Measurements from ENCODE around the gene GRAMD2B. TPM values are rescaled to one million over a fixed set of nuclear protein-coding genes. Genes with fewer than 3 reads are reported as not detected.

The GRAMD2B gene
- total RNA-seq, 1 experiment from 2014 or later: 6.7 TPM

DNA sequence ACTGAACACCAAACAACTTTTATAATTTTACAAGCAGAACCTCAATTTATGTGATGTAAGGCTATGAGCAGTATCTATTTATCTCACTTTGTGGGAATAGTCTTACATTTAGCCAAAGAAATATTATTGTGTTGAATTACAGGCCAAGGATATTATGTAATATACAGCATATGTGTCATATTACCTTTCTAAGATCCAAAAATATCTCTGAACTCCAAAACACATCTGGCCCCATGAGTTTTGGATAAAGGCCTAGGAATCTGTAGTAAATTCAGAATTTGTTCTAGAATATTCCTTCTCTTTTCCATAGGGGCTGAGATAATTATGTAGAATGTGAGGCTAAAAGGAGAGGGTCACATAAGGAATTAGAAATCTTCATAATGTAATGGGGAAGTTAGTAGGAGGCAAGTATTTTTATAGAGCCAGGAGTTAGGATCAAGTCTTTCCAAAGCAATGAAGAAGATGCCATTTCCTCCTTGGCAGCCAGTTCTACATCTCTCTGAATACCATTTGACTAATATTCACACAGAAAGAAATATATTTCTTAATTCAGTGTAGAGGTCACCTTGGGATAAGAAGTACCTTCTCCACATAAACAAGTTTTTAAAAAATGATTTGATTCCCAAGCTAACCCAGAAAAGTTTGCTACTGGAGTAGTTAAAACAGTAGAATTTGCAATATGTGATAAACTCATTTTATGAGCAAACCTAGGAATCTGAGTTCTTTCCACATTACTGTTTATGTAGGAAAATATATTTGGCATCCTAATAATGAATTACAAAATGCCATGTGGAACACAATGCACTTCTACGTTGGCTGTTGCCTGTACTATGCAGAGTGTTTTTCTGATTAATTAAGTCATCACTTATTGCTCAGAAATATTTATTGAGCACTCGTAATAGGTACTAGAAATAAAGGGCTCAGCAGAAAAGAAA is 20.3 kb upstream of the GRAMD2B start:
- H3K27ac Mint-ChIP-seq: no peak overlapping the region

More for the DNA sequence above, 20.3 kb upstream of the GRAMD2B start:
- Histone ChIP-seq H4K8ac (replicated peaks; ENCODE audit: insufficient read length, low read depth, low read length) (no peak overlapping the region), H2BK5ac (ENCODE audit: insufficient read length, low read length) (no peak overlapping the region), H3K27ac (ENCODE audit: insufficient read length, low read depth, low read length) (no peak overlapping the region), H2AK5ac (ENCODE audit: insufficient read length, low read length) (no peak overlapping the region), H3K4me2 (ENCODE audit: insufficient read depth, insufficient read length, low read length) (no peak overlapping the region), H2BK20ac (ENCODE audit: low read depth, low read length, poor library complexity, severe bottlenecking) (no peak overlapping the region), H3K23ac (ENCODE audit: insufficient read length, low read depth, low read length) (no peak overlapping the region), H3K4me1 (ENCODE audit: insufficient read depth, low read length) (no peaks in the 10 kb centered on the region; the same call in 1 of the 2 replicates), H2AFZ (ENCODE audit: low read length) (no peak overlapping the region), H3K79me2 (ENCODE audit: insufficient read depth, low read length) (no peaks in the 10 kb centered on the region), H3K9ac (ENCODE audit: extremely low read depth, insufficient read length, low read length) (no peak overlapping the region), H4K20me1 (ENCODE audit: control insufficient read depth, insufficient read depth, insufficient read length) (no peaks in the 10 kb centered on the region), H2BK15ac (ENCODE audit: low read depth, low read length) (no peak overlapping the region), H3K4ac (ENCODE audit: low read depth, low read length) (no peak overlapping the region), H3K23me2 (ENCODE audit: insufficient read length, low read depth, low read length, poor library complexity, severe bottlenecking) (no peaks in the 10 kb centered on the region), H2BK12ac (ENCODE audit: insufficient read length, low read depth, low read length) (no peak overlapping the region), H4K91ac (ENCODE audit: insufficient read length, low read depth, low read length) (no peak overlapping the region), H3K18ac (ENCODE audit: insufficient read length, low read depth, low read length) (no peak overlapping the region), H3K56ac (ENCODE audit: insufficient read length, low read depth, low read length) (no peak overlapping the region), H3T11ph (ENCODE audit: low read length) (no peak overlapping the region), H3K9me3 (ENCODE audit: control insufficient read depth, low read depth, low read length) (no peaks in the 10 kb centered on the region), H4K5ac (ENCODE audit: insufficient read length, low read depth, low read length) (no peak overlapping the region), H3K79me1 (ENCODE audit: insufficient read depth, low read depth, low read length, poor library complexity, severe bottlenecking) (no peaks in the 10 kb centered on the region), H3K14ac (ENCODE audit: insufficient read depth, low read length) (no peak overlapping the region), H2BK120ac (ENCODE audit: low read depth, low read length, poor library complexity, severe bottlenecking) (no peak overlapping the region), H3K27me3 (ENCODE audit: insufficient read depth, low read length) (no peaks in the 10 kb centered on the region)
- Mint-ChIP-seq H3K4me1 (peaks cover 17% of the 10 kb centered on the region in 2 experiments), H3K36me3 (ENCODE audit: insufficient read depth in 1 of 3, low read depth in 3 of 3) (peaks cover 5 to 22% (median 7%) of the 10 kb centered on the region in 3 experiments; a peak in 6 of 7 replicates), H3K4me3 (no peak overlapping the region), H3K9me3 (peaks cover 23 to 25% of the 10 kb centered on the region in 2 experiments), H3K27me3 (ENCODE audit: low read depth) (no peaks in the 10 kb centered on the region)
- no peak for DNase-seq
- no peak for TF ChIP-seq CTCF (conservative IDR thresholded peaks at IDR 0.05)
- WGBS (ENCODE audit: extremely low coverage, insufficient read length, low lambda C conversion rate): no CpG with 5 or more reads among the region's 2 CpGs
